GM18520 (cell line): ENCODE data around the gene TM7SF3.

Experiments
- ATAC-seq: cut with Tn5 transposase; IDR thresholded peaks from one replicate; pipeline ENCODE4 v1.9.1; 2021; ENCODE audit not compliant: unreplicated experiment

The TM7SF3 gene

DNA sequence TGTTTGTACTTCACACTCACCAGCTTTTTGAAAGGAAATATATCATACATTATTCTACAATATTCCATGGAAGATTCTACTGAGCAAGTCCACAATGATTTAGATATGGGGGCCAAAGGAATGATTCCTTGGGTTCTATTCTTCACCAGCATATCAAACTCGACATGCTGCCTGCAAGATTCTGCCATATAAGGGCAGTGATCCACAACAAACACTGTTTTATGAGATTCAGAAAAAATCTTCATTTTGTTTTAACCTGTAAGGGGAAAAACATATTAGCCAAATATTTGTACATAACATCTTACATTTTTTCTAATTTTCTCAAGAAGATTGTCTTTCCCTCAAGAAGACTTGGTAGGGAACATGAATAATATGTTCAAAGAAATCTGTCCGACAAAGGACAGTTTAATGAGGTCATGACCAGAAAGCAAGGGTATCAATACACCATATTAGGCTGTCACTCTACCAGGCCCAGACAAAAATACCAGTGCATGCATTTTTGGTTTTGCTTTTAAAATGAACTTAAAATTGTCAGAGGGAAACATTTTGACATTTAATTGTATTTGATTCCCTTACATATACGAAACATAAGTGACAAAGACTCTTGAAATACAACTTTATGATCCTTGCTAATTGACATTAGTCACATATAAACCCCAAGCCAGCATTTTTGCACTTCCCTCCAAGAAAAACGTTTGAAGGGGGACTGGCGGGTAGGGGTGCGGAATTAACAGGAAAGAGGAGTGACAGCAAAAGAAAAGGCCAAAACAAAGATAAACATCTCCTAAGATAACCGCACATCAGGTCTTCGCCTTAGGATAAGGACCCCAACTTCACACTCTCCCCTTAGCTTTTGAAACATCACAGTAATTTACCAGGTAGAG is 77.4 kb downstream of the TM7SF3 start:
- ATAC-seq = no peak

DNA sequence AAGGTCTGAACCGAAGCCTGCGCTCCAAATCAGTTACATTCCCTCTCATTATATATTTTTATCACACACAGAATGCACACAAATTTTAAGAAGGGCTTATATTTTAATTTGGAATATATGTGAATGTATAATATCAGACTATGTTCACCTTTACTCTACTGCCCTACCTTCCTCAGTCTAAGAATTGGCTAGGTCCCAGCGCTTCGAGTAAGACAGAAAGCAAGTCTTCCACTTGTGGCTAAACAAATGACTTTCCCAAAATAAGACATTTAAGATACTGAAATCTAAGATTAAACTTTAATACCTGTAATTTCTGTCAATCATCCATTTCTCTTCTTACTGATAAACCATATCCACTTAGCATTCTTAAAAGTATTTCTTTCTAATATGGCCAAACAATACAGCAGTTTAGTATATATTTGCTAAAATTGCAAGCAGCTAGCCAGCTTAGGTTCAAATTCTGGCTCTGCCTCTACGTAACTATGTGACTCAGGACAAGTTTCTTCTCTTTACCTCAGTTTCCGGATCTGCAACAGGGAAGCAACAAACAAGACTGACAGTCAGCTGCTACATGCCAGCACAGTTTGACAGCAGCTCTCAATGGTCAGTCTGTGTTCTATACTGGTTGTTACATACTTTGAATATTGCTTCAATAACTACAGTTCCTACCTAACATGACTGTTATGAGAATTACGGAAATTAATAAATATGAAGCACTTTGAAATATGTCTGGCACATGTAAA is 78.4 kb downstream of the TM7SF3 start:
- ATAC-seq = no peak

DNA sequence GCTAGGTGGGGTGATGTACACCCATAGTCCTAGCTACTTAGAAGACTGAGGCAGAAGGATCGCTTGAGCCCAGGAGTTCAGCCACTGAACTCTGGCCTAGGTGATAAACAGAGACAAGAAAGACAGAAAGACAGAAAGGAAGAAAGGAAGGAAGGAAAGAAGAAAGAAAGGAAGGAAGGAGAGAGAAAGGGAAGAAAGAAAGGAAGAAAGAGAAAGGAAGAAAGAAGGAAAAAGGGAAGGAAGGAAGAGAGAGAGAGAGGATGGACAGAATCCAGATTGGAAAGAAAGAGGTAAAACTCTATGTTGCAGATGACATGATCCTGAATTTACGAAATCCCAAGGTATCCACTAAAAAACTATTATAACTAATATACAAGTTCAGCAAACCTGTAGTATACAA is 84.6 kb downstream of the TM7SF3 start:
- no peak for ATAC-seq

DNA sequence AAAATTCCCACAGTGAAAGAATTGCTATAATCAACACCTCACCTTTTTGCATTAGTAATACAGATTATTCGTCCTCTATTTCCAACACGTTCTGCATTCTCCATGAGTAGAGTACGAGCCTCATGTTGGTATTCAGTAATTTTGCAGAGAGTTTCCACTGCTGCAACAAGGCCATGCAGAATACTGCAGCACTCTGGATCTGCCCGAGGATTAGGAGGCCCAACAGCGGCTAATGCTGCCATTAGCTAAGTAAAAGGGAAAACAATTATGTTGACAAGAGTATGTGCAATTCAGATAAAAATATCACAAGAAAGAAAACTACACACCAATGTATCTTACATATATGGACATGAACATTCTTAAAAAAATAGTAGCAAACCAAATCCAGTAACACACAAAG is 85.5 kb downstream of the TM7SF3 start:
- ATAC-seq = no peak
